ENCODE measurements around the gene HLA-E. TPM values are rescaled to one million over a fixed set of nuclear protein-coding genes. Genes with fewer than 3 reads are reported as not detected.

HLA-E gene
- total and polyA plus RNA-seq, 4 donors: 148 to 506 (median 351) TPM

DNA sequence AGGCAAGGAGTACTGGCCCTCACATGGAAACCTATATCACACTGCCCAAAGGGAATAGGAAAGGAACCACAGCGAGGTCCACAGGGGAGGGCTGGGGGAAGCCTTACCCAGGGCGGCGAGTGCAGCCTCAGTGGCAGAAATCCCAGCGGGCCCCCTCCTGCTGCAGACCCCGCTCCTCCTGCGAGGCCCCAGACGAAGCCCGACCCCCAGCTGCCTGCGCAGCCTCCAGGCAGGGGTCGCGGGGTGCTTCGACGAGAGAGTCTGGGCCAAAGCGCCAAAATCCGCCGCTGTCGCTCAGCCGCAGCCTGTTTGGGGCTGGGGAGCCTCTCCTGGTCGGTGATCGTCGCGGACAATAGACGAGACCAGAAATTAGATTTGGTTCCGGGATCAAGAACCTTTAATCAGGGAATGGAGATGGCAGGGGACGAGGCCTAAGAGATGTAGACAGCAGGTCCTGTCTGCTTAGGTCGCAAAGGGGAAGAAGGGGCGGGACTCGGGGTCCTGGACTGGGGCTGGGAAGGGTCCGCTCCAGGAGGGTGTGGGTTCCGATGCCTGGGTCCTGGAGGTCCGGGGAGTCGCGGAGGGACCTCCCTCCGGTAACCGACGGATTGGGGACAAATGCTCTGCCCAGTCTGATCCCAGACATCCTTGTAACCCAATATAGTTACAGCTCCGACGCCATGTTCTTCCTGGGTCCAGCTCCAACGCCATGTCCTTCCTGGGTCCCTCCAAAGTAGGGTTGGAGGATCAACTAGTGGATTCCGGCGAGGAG lies 36.4 kb upstream of the HLA-E start:
- no peak for ATAC-seq (ENCODE audit: low FRiP score)
- H3K27me3 ChIP-seq (ENCODE audit: control insufficient read depth in 1 of 2, insufficient read depth in 2 of 2, low read length in 1 of 2): no peaks in the 10 kb centered on the region
- H3K27ac ChIP-seq (ENCODE audit: low read depth in 1 of 2, low read length in 2 of 2): no peak overlapping the region
- H3K4me3 ChIP-seq (ENCODE audit: low read length in 2 of 2): no peak overlapping the region
- intact Hi-C loops (cut with DNase I): no loop called here
- 25 to 35% methylated on average over 41 of the region's 41 CpGs for WGBS, 2 donors
- H3K9me3 ChIP-seq (ENCODE audit: control insufficient read depth, low read length): no peaks in the 10 kb centered on the region
- no peak for DNase-seq
- H3K36me3 ChIP-seq (ENCODE audit: control insufficient read depth in 1 of 2, insufficient read depth in 2 of 2, low read length in 1 of 2): no peaks in the 10 kb centered on the region
- H3K4me1 ChIP-seq (ENCODE audit: control insufficient read depth in 1 of 2, insufficient read depth in 2 of 2, low read length in 2 of 2): no peaks in the 10 kb centered on the region

DNA sequence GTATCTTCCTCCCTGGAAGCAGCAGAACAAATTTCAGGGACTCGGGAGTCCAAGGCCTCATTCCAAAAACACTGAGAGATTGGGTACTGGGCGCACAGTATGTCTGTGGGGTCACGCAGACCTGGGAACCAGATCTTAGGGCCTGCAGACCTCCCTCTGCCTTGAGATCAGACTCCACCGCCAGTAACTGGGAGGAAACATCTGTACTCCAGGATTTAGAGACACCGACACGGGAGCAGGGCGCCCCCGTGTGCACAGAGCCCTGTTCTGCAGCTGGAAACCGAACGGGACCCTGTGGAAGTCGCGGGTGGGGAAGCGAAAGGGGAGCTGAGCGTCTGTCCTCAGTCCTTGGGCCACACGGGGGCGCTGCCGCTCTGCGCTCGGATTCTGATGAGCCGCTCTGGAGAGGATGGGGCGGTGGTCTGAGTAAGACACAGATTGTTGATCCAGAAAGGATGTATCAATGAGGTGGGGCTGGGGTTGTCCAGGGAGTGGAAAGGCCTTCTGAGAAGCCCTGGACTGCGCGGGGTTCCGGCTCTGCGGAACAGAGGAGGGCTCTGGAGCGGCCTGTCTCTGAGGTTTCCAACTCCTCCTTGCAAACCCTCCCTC lies 35.7 kb upstream of the HLA-E start:
- intact Hi-C loops (cut with DNase I): no loop called here
- Histone ChIP-seq H3K4me3 (ENCODE audit: low read length in 2 of 2) (no peak overlapping the region), H3K36me3 (ENCODE audit: control insufficient read depth in 1 of 2, insufficient read depth in 2 of 2, low read length in 1 of 2) (no peaks in the 10 kb centered on the region), H3K27ac (ENCODE audit: low read depth in 1 of 2, low read length in 2 of 2) (no peak overlapping the region), H3K27me3 (ENCODE audit: control insufficient read depth in 1 of 2, insufficient read depth in 2 of 2, low read length in 1 of 2) (no peaks in the 10 kb centered on the region), H3K4me1 (ENCODE audit: control insufficient read depth in 1 of 2, insufficient read depth in 2 of 2, low read length in 2 of 2) (no peaks in the 10 kb centered on the region), H3K9me3 (ENCODE audit: control insufficient read depth, low read length) (no peaks in the 10 kb centered on the region)
- ATAC-seq (ENCODE audit: low FRiP score) (peak; percentile 77), DNase-seq (peak; percentile 87 to 94)
- WGBS, 2 donors: 5 to 7% methylated on average over 26 of the region's 26 CpGs

DNA sequence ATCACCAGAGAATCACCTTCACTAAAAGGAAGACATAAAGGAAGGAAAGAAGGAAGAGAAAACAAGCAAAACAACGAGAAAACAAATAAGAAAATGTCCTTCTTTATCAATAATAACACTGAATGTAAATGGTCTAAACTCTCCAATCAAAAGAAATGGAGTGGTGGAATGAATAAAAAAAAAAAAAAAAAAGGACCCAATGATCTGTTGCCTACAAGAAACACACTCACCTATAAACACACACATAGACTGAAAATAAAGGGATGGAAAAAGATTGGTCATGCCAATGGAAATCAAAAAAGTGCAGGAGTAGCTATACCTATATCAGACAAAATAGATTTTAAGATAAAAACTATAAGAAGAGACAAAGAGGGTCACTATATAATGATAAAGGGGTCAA lies 30.2 kb upstream of the HLA-E start:
- DNase-seq (no peak), ATAC-seq (ENCODE audit: low FRiP score) (no peak)
- Histone ChIP-seq H3K4me1 (ENCODE audit: control insufficient read depth in 1 of 2, insufficient read depth in 2 of 2, low read length in 2 of 2) (no peaks in the 10 kb centered on the region), H3K27me3 (ENCODE audit: control insufficient read depth in 1 of 2, insufficient read depth in 2 of 2, low read length in 1 of 2) (peaks cover 0 to 3% of the 10 kb centered on the region in 2 donors), H3K27ac (ENCODE audit: low read depth in 1 of 2, low read length in 2 of 2) (no peak overlapping the region), H3K36me3 (ENCODE audit: control insufficient read depth in 1 of 2, insufficient read depth in 2 of 2, low read length in 1 of 2) (no peaks in the 10 kb centered on the region), H3K4me3 (ENCODE audit: low read length in 2 of 2) (no peak overlapping the region), H3K9me3 (ENCODE audit: control insufficient read depth, low read length) (peaks cover 1% of the 10 kb centered on the region)
- 35 to 45% methylated on average over 1 of the region's 1 CpG for WGBS, 2 donors
- intact Hi-C loops (cut with DNase I): no loop called here

DNA sequence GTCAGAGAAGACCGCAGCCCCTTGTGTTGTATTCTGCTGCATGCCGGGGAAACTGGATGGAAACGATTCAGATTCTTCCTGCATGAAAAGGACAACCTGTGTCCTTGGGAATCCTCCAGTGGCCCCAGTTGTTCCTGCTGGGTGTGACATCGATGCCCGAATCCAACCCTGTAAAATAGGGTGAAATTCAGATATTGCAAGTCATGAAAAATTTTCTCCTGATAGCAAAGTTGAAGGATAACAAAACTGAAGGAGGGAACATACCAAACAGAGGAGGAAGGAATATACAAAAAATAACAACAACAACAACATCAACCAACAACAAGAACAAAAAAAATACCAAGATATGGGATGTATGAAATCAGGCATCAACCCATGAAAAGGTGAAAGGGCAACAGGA lies 28.3 kb upstream of the HLA-E start:
- Histone ChIP-seq H3K36me3 (ENCODE audit: control insufficient read depth in 1 of 2, insufficient read depth in 2 of 2, low read length in 1 of 2) (no peaks in the 10 kb centered on the region), H3K27me3 (ENCODE audit: control insufficient read depth in 1 of 2, insufficient read depth in 2 of 2, low read length in 1 of 2) (peaks cover 0 to 3% of the 10 kb centered on the region in 2 donors), H3K27ac (ENCODE audit: low read depth in 1 of 2, low read length in 2 of 2) (no peak overlapping the region), H3K4me1 (ENCODE audit: control insufficient read depth in 1 of 2, insufficient read depth in 2 of 2, low read length in 2 of 2) (no peaks in the 10 kb centered on the region), H3K9me3 (ENCODE audit: control insufficient read depth, low read length) (peaks cover 1% of the 10 kb centered on the region), H3K4me3 (ENCODE audit: low read length in 2 of 2) (no peak overlapping the region)
- ATAC-seq (ENCODE audit: low FRiP score) (no peak), DNase-seq (no peak)
- 69 to 74% methylated on average over 5 of the region's 5 CpGs for WGBS, 2 donors
- intact Hi-C loops (cut with DNase I): no loop called here

DNA sequence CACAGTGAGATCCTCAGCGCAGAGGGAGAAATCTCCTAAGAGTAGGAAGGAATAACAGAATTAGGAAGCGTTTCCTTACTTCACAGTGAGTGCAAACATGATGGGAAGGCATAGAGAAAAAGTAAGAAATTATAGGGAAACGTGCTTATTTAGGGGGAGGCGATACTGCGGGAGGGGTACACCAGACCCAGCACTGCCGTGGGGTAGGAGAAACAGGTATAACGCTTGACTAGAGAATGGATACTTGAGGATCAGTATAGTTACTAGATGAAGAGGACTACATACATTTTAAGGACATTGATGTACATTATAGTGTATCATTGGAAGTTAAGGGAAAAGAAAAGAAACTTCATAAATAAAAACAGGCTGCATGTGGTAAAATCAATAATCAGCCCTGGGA lies 26.8 kb upstream of the HLA-E start:
- Histone ChIP-seq H3K4me3 (ENCODE audit: low read length in 2 of 2) (no peak overlapping the region), H3K27me3 (ENCODE audit: control insufficient read depth in 1 of 2, insufficient read depth in 2 of 2, low read length in 1 of 2) (peaks cover 0 to 3% of the 10 kb centered on the region in 2 donors), H3K9me3 (ENCODE audit: control insufficient read depth, low read length) (peaks cover 1% of the 10 kb centered on the region), H3K4me1 (ENCODE audit: control insufficient read depth in 1 of 2, insufficient read depth in 2 of 2, low read length in 2 of 2) (no peaks in the 10 kb centered on the region), H3K27ac (ENCODE audit: low read depth in 1 of 2, low read length in 2 of 2) (no peak overlapping the region), H3K36me3 (ENCODE audit: control insufficient read depth in 1 of 2, insufficient read depth in 2 of 2, low read length in 1 of 2) (no peaks in the 10 kb centered on the region)
- DNase-seq: no peak
- ATAC-seq (ENCODE audit: low FRiP score): no peak
- 40 to 46% methylated on average over 7 of the region's 7 CpGs for WGBS, 2 donors
- intact Hi-C loops (cut with DNase I): no loop called here

DNA sequence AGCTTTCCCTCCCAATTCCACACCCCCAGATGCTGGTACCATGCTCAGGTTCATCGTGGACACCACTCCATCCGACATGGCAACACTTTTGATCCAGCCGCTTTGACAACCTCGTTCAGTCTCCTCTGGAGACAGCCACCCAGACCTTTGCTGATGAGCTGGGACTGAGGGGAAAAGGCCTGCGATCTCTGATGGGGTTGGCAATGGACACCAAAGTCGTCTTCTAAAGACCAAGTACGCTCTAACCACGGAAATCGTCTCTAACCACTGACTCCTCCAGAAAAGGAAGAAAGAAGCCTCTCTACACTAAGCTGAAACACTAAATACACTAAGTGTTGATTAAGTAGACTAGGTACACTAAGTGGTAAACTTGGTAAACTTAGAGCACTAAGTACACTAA lies 26.1 kb upstream of the HLA-E start:
- DNase-seq: no peak
- ATAC-seq (ENCODE audit: low FRiP score): no peak
- H3K4me3 ChIP-seq (ENCODE audit: low read length in 2 of 2): no peak overlapping the region
- WGBS, 2 donors: 50 to 51% methylated on average over 9 of the region's 9 CpGs
- no peak overlapping the region for H3K27ac ChIP-seq (ENCODE audit: low read depth in 1 of 2, low read length in 2 of 2)
- peaks cover 0 to 3% of the 10 kb centered on the region in 2 donors for H3K27me3 ChIP-seq (ENCODE audit: control insufficient read depth in 1 of 2, insufficient read depth in 2 of 2, low read length in 1 of 2)
- peaks cover 1% of the 10 kb centered on the region for H3K9me3 ChIP-seq (ENCODE audit: control insufficient read depth, low read length)
- H3K36me3 ChIP-seq (ENCODE audit: control insufficient read depth in 1 of 2, insufficient read depth in 2 of 2, low read length in 1 of 2): no peaks in the 10 kb centered on the region
- H3K4me1 ChIP-seq (ENCODE audit: control insufficient read depth in 1 of 2, insufficient read depth in 2 of 2, low read length in 2 of 2): no peaks in the 10 kb centered on the region
- intact Hi-C loops (cut with DNase I): no loop called here

DNA sequence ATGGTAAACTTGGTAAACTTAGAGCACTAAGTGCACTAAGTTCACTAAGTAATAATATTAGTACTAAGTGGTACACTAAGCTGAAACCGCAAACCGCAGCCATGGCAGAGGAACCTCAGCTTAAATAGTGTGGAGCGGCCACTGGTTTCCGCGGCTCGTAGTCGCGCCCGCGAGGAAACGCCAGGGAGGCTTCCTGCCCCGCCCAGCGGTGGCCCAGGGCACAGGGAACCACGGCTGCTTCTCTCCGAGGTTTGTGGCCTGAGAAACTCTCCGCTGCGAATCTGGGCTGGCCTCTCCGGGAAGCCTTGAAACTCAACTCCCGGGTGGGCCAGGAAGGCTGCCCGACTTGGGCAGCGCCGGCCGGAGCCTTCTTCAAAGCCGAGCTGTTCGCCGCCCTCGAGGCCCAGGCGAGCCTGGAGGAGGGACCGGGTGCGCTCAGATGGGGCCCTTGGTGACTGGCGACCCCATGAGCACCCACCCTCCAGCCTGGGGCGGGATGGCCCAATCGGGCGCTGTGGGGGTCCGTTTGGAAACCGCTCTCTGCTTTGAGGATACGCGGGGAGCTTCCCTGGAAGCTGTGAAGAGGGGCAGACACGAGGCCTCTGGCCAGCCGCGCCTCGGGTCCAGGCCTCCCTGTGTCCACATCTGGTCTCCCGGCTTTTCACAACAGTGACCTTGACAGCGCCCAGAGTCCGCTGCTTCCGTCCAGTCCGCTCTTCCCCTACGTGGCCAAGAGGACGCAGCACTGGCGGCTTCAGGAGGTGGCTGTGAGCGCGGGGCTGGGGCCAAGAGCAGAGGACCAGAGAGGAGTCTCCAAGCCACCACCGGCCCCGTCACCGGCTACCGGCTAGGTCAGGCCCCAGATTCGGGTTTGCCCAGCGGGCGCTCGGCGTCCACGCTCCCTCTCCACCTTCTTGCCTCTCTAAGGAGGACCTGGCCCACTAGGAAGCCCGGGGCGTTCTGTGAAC lies 25.4 kb upstream of the HLA-E start:
- H3K4me1 ChIP-seq (ENCODE audit: control insufficient read depth in 1 of 2, insufficient read depth in 2 of 2, low read length in 2 of 2): no peaks in the 10 kb centered on the region
- H3K27me3 ChIP-seq (ENCODE audit: control insufficient read depth in 1 of 2, insufficient read depth in 2 of 2, low read length in 1 of 2): peaks cover 0 to 3% of the 10 kb centered on the region in 2 donors
- intact Hi-C loops (cut with DNase I): no loop called here
- DNase-seq: peak; percentile 70 to 79
- no peak overlapping the region for H3K4me3 ChIP-seq (ENCODE audit: low read length in 2 of 2)
- peak; percentile 53 for ATAC-seq (ENCODE audit: low FRiP score)
- WGBS, 2 donors: 15 to 17% methylated on average over 60 to 64 of the region's 64 CpGs
- H3K36me3 ChIP-seq (ENCODE audit: control insufficient read depth in 1 of 2, insufficient read depth in 2 of 2, low read length in 1 of 2): no peaks in the 10 kb centered on the region
- H3K9me3 ChIP-seq (ENCODE audit: control insufficient read depth, low read length): peaks cover 1% of the 10 kb centered on the region
- no peak overlapping the region for H3K27ac ChIP-seq (ENCODE audit: low read depth in 1 of 2, low read length in 2 of 2)

DNA sequence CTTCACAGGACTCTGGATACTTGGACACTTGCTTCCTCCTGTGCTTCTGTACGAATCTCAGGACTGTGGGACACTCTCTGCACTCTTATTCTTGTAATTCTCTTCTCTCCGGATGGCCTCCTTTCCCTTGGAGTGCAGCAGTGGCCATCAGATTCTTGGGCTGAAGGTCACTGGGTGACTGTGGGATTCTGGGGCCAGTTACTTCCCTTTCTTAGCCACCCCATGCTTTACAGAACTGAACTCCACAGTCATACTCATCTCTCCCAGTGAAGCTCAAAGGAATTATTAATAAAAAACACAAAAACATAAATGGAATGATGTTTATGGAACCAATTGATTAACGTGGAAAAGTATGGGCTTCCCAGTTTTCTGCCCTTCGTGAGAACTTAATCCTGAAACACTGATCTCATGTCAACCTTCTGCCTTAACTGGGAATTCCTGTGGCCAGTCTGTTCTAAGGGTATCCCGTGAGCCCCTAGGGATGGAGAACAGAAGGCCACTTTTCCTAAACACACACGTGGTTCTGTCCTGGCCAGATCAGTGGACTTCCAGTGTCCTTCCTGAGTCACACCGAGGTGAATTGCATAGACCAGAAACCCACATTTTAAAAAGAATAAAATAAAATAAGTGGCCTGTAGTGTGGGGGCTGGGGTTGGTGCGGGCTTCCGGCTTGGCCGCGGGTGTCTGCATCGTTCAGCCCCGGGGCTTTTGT lies 23.6 kb upstream of the HLA-E start:
- H3K36me3 ChIP-seq (ENCODE audit: control insufficient read depth in 1 of 2, insufficient read depth in 2 of 2, low read length in 1 of 2): no peaks in the 10 kb centered on the region
- no peak overlapping the region for H3K27ac ChIP-seq (ENCODE audit: low read depth in 1 of 2, low read length in 2 of 2)
- H3K4me1 ChIP-seq (ENCODE audit: control insufficient read depth in 1 of 2, insufficient read depth in 2 of 2, low read length in 2 of 2): no peaks in the 10 kb centered on the region
- H3K4me3 ChIP-seq (ENCODE audit: low read length in 2 of 2): peak overlapping the region in 1 of 2 donors; percentile 18
- DNase-seq: no peak
- peaks cover 0 to 3% of the 10 kb centered on the region in 2 donors for H3K27me3 ChIP-seq (ENCODE audit: control insufficient read depth in 1 of 2, insufficient read depth in 2 of 2, low read length in 1 of 2)
- intact Hi-C loops (cut with DNase I): no loop called here
- WGBS, 2 donors: 10 to 12% methylated on average over 13 of the region's 13 CpGs
- no peaks in the 10 kb centered on the region for H3K9me3 ChIP-seq (ENCODE audit: control insufficient read depth, low read length)
- no peak for ATAC-seq (ENCODE audit: low FRiP score)

Data from aorta (tissue), 5 donors.